ENCODE results near the gene FADS6.

The FADS6 gene

GRCh38 chr17:74883241-74883745, 10.1 kb downstream of the FADS6 start:
- no peak overlapping the region for H3K27ac Mint-ChIP-seq
- H3K36me3 Mint-ChIP-seq (ENCODE audit: low read depth) = no peaks in the 10 kb centered on the region
- H3K27me3 Mint-ChIP-seq (ENCODE audit: low read depth) = peaks cover 2% of the 10 kb centered on the region
- no peak for DNase-seq (ENCODE audit: low spot score)
- H3K4me1 Mint-ChIP-seq (ENCODE audit: low read depth) = no peaks in the 10 kb centered on the region
- no peaks in the 10 kb centered on the region for H3K9me3 Mint-ChIP-seq
- no peak overlapping the region for H3K4me3 Mint-ChIP-seq

- Mint-ChIP-seq H3K4me3 (no peak overlapping the region), H3K36me3 (ENCODE audit: low read depth) (no peaks in the 10 kb centered on the region), H3K27ac (no peak overlapping the region), H3K9me3 (no peaks in the 10 kb centered on the region), H3K27me3 (ENCODE audit: low read depth) (peaks cover 2% of the 10 kb centered on the region), H3K4me1 (ENCODE audit: low read depth) (no peaks in the 10 kb centered on the region)
- no peak for DNase-seq (ENCODE audit: low spot score)
Observed at GRCh38 chr17:74882517-74883240, 10.8 kb downstream of the FADS6 start.

GRCh38 chr17:74881073-74881472, 12.4 kb downstream of the FADS6 start:
- H3K4me1 Mint-ChIP-seq (ENCODE audit: low read depth) = no peaks in the 10 kb centered on the region
- H3K4me3 Mint-ChIP-seq = no peak overlapping the region
- H3K27me3 Mint-ChIP-seq (ENCODE audit: low read depth) = no peaks in the 10 kb centered on the region
- H3K9me3 Mint-ChIP-seq = no peaks in the 10 kb centered on the region
- DNase-seq (ENCODE audit: low spot score) = no peak
- H3K36me3 Mint-ChIP-seq (ENCODE audit: low read depth) = no peaks in the 10 kb centered on the region
- no peak overlapping the region for H3K27ac Mint-ChIP-seq

- H3K27ac Mint-ChIP-seq = no peak overlapping the region
- no peak for DNase-seq (ENCODE audit: low spot score)
- H3K9me3 Mint-ChIP-seq = no peaks in the 10 kb centered on the region
- H3K27me3 Mint-ChIP-seq (ENCODE audit: low read depth) = no peaks in the 10 kb centered on the region
- H3K4me1 Mint-ChIP-seq (ENCODE audit: low read depth) = peaks cover 4% of the 10 kb centered on the region
- no peaks in the 10 kb centered on the region for H3K36me3 Mint-ChIP-seq (ENCODE audit: low read depth)
- H3K4me3 Mint-ChIP-seq = no peak overlapping the region
Observed at GRCh38 chr17:74879308-74879707, 14.1 kb downstream of the FADS6 start.

GRCh38 chr17:74878658-74879057, 14.8 kb downstream of the FADS6 start:
- Mint-ChIP-seq H3K4me3 (no peak overlapping the region), H3K9me3 (no peaks in the 10 kb centered on the region), H3K36me3 (ENCODE audit: low read depth) (no peaks in the 10 kb centered on the region), H3K27me3 (ENCODE audit: low read depth) (no peaks in the 10 kb centered on the region), H3K27ac (no peak overlapping the region), H3K4me1 (ENCODE audit: low read depth) (peaks cover 7% of the 10 kb centered on the region)
- DNase-seq (ENCODE audit: low spot score) = no peak

- Mint-ChIP-seq H3K4me1 (ENCODE audit: low read depth) (peaks cover 8% of the 10 kb centered on the region), H3K27ac (no peak overlapping the region), H3K36me3 (ENCODE audit: low read depth) (no peaks in the 10 kb centered on the region), H3K4me3 (no peak overlapping the region), H3K27me3 (ENCODE audit: low read depth) (peaks cover 3% of the 10 kb centered on the region), H3K9me3 (no peaks in the 10 kb centered on the region)
- DNase-seq (ENCODE audit: low spot score) = no peak
Observed at GRCh38 chr17:74877592-74878548, 15.6 kb downstream of the FADS6 start.

GRCh38 chr17:74875977-74876593, 17.3 kb downstream of the FADS6 start:
- H3K9me3 Mint-ChIP-seq = no peaks in the 10 kb centered on the region
- no peak for DNase-seq (ENCODE audit: low spot score)
- peaks cover 5% of the 10 kb centered on the region for H3K36me3 Mint-ChIP-seq (ENCODE audit: low read depth)
- no peak overlapping the region for H3K4me3 Mint-ChIP-seq
- H3K27ac Mint-ChIP-seq = no peak overlapping the region
- H3K4me1 Mint-ChIP-seq (ENCODE audit: low read depth) = peaks cover 22% of the 10 kb centered on the region
- H3K27me3 Mint-ChIP-seq (ENCODE audit: low read depth) = peaks cover 3% of the 10 kb centered on the region

- H3K4me3 Mint-ChIP-seq = no peak overlapping the region
Observed at GRCh38 chr17:74875155-74875976, 18.1 kb downstream of the FADS6 start.

GRCh38 chr17:74874615-74875037, 18.8 kb downstream of the FADS6 start:
- Mint-ChIP-seq H3K27ac (no peak overlapping the region), H3K36me3 (ENCODE audit: low read depth) (peaks cover 5% of the 10 kb centered on the region), H3K4me3 (peak overlapping the region; percentile 92), H3K9me3 (no peaks in the 10 kb centered on the region), H3K27me3 (ENCODE audit: low read depth) (peaks cover 3% of the 10 kb centered on the region), H3K4me1 (ENCODE audit: low read depth) (peaks cover 22% of the 10 kb centered on the region)
- no peak for DNase-seq (ENCODE audit: low spot score)

More at GRCh38 chr17:74875155-74875976, 18.1 kb downstream of the FADS6 start:
- Mint-ChIP-seq H3K27ac (no peak overlapping the region), H3K9me3 (no peaks in the 10 kb centered on the region), H3K27me3 (ENCODE audit: low read depth) (peaks cover 3% of the 10 kb centered on the region), H3K36me3 (ENCODE audit: low read depth) (peaks cover 5% of the 10 kb centered on the region), H3K4me1 (ENCODE audit: low read depth) (peaks cover 22% of the 10 kb centered on the region)
- no peak for DNase-seq (ENCODE audit: low spot score)

GRCh38 chr17:74873874-74874614, 19.4 kb downstream of the FADS6 start:
- Mint-ChIP-seq H3K9me3 (no peaks in the 10 kb centered on the region), H3K4me3 (peak overlapping the region; percentile 92), H3K4me1 (ENCODE audit: low read depth) (peaks cover 22% of the 10 kb centered on the region), H3K36me3 (ENCODE audit: low read depth) (peaks cover 5% of the 10 kb centered on the region), H3K27ac (peak overlapping the region; percentile 89), H3K27me3 (ENCODE audit: low read depth) (peaks cover 3% of the 10 kb centered on the region)
- DNase-seq (ENCODE audit: low spot score) = no peak

GRCh38 chr17:74873037-74873873, 20.2 kb downstream of the FADS6 start:
- Mint-ChIP-seq H3K4me3 (peak overlapping the region; percentile 92), H3K4me1 (ENCODE audit: low read depth) (peaks cover 24% of the 10 kb centered on the region), H3K9me3 (no peaks in the 10 kb centered on the region), H3K27me3 (ENCODE audit: low read depth) (peaks cover 3% of the 10 kb centered on the region), H3K27ac (peak overlapping the region; percentile 89), H3K36me3 (ENCODE audit: low read depth) (peaks cover 5% of the 10 kb centered on the region)
- DNase-seq (ENCODE audit: low spot score) = peak; percentile 98

Data from T-helper 2 cell treated with Interferon-gamma antibody and Interleukin-4, amounts not matched to agents 5 μg/mL and 100 μg/mL, for 36 hours (primary cell).